ENCODE measurements around the gene ZC3H15.
"Not testable (repeated sequence)": the region's sequence is repeated elsewhere in the genome, so short reads cannot be mapped to it uniquely, and the experiment has no call there.

ZC3H15 gene

DNA sequence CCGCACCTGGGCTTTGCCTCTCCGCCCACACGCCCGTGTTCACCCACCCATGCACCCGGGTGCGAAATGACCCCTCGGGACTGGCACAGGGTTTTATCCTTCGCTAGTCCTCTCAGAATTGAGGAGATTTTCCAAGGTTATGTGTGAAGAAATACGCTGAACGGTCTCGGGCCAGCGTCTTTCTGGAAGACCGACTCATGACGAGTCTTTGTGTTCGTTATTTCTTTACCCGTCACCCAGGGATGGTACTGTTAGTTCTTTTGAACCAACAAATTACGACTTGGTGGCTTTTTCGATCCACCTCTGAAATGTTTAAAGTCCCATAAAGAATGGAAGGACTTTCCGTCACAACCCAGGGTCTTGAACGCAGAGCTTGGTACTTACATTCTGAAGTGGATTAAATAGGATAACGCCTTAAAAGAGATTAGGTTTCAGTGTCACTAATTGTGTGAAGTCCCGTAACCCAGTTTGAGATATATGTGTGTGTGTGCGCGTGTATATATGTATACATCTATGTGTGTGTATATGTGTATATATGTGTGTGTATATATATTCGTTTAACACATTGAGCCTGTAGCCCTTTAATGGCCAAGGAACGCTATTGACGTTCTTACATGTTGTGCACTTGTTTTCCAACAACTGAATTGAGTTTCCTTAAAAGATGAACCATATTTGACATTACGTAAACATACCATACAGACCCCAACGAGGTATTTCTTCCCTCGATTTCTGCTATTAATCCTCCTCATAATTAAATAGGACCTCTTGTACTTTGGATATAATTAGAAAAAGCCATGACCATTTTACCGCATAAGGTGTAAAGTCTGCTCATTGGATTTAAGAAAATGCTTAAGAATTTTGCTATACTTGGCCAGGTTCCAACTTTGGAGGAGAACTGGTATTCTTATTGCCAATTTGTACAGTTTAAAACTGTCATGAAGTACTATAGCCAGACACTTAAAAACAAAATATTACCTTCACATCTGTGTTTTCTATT, 889 bp downstream of the ZC3H15 start:
- intact Hi-C loops (cut with DNase I) = loop anchor here (10.0 kb wide), 1 partner anchor 108 kb away; the partner anchor contains the start of gene ITGAV
- DNase-seq = no peak

DNA sequence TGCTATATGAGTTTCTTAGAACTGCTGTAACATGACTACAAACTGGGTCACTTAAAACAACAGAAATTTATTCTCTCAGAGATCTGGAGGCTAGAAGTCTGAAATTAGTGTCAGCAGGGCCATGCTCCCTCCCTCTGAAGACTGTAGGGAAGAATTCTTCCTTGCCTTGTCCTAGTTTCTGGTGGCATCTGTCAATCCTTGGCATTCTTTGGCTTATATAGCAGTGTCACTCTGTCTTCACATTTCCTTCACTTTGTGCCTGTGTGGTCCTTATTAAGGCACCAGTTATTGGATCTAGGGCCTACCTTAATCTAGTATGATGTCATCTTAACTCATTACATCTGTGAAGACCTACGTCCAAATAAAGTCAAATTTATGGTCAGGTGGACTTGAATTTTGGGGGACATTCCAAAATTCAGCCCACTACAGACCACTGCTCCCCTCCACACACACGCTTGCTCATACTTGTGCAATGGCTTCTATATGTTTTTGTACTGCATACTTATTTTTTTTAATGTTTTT, 7.6 kb downstream of the ZC3H15 start:
- intact Hi-C loops (cut with DNase I) = no loop called here
- DNase-seq = no peak

DNA sequence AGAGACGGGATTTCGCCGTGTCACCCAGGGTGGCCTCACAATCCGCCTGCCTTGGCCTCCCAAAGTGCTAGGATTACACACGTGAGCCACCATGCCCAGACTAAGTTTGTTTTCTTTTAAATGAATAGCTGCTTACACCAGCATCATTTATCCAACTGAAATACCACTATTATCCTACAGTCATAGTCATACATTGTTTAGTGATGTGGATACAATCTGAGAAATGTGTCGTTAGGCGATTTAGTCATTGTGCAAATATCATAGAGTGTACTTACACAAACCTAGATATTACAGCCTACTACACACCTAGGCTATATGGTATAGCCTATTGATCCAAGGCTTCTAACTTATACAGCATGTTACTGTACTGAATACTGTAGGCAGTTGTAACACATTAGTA, 10.3 kb downstream of the ZC3H15 start:
- no peak for DNase-seq
- intact Hi-C loops (cut with DNase I) = no loop called here

DNA sequence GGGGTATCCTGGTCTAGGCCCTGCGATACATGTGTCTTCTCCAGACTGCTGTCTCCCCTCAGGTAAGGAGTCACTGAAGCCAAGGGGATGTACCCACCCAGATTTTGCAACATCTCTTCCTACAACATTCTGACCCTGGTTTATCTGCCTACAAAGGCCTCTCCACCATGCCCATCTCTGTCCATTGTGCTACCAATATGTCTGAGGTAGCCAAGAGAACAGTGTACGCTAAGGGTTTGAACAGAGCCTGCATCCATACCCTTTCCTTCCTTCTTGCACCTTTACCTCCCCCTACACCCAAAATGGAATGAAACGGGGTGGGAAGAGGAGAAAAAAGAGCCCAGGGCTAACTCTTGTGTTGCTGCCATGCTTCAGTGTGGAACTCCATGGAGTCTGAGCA, 11.9 kb downstream of the ZC3H15 start:
- no peak for DNase-seq
- intact Hi-C loops (cut with DNase I) = no loop called here

DNA sequence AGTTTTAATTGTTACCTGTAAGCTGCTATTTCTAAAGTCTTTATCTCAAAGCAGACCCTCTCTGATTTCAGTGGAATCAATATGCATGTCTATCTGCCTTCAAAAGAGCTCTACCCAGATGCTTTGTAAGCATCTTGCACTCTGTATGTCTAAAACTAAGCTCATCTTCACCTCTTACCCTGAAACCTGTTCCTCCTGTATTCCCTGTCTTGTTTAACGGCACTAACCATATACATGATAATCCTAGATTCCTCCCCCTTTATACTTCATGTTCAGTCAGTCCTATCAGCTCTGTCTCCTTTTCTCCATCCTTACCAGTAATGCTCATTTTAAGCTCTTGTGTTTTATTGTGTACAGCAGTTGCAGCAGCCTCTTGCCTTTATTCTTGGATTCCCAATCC, 12.8 kb downstream of the ZC3H15 start:
- intact Hi-C loops (cut with DNase I) = no loop called here
- no peak for DNase-seq

DNA sequence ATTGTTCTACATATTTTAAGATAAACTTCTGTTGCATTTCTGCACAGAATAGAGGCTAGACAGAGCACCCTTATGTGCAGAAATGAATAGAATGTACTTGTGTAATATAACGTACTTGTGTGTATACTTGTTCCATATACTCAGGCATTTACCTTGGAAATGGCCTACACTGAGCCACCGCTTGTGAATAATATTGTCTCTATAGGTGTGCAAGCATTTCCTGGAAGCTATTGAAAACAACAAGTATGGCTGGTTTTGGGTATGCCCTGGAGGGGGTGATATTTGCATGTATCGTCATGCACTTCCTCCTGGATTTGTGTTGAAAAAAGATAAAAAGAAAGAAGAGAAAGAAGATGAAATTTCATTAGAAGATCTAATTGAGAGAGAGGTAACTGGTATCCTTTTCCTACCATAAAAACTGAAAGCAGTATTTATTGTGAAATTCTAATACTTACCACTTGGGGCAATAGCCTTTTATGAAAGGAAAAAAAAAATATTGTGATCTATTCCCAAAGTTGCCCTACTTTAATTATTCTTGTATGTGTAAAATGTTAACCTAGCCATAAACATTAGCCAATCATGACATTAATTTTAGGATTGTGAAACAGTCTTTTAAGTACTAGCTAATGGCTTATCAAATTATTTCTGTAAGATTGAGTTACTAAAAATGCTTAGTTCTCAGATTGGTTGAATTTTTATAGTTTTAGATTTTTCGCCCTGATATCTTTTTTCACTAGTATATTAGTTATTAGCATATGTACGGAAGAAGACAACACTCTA, 18.0 kb downstream of the ZC3H15 start:
- intact Hi-C loops (cut with DNase I) = loop anchor here (1.0 kb wide), 1 partner anchor 138 kb away; no protein-coding TSS in a partner anchor
- DNase-seq = no peak

DNA sequence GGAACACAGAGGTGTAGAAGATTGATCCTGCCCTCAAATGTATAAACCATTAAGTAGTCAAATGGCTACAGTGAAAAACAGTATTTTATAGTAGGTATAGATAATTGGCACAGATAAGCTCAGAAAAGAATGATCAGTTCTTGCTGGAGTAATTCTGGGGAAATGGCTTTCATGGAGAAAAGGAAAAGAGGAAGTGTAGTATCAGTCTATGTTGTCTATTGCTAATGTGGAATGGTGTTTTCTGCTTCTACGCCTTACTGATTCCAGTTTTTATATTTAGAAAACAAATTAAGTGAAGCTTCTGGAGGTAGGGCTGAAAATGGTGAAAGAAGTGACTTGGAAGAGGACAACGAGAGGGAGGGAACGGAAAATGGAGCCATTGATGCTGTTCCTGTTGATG, 22.2 kb downstream of the ZC3H15 start:
- intact Hi-C loops (cut with DNase I) = no loop called here
- no peak for DNase-seq

DNA sequence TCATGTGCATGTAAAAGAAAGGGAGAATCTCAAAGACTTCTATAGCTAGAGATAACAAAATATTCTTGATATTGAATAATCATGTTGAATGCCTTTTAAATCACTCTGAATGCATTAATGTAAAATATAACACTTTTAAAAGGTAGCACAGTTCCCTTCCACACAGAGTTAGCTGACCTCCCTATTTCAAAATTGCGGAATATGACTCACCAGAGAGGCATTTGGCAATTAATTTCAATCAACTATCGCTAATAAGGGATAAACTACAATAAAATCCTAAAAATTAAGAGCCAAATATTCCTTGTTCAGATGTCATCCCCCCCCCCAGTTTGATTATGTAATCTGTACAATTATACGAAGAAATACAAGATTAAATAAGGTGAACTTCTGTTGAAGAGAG, 29.3 kb downstream of the ZC3H15 start:
- DNase-seq = no peak
- intact Hi-C loops (cut with DNase I) = no loop called here

DNA sequence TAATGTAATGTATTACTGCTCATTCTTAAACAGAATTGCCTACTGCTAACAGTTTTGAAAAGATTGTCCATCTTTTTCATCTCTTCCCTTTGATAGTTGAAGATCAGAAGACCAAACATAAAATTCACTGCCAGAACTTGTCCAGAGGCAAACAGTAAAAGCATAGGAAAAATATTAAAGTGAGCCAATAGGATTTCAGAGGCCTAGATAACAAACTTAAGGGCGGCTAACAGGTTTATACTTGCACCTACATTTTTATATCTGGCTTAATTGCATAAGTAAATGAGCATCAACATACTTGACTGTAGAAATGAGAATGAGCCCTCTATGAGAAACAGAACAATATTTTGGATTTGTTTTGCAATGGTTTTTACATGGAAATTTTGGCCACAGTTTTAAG, 30.3 kb downstream of the ZC3H15 start:
- intact Hi-C loops (cut with DNase I) = no loop called here
- no peak for DNase-seq

DNA sequence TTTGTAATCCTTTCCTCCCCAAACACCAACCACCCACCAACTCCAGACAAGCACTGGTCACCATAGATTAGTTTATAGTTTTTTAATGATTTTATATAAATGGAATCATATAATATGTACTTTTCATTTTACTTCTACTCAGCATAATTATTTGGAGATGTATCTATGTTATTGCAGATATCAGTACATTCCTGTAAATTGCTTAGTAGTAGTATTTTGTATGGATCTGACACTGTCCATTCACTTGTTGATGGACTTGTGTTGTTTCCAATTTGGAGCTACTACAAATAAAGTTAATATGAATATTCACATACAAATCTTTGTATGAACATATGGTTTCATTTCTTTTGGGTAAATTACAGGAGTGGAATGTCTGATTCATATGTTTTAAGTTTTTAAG, 31.0 kb downstream of the ZC3H15 start:
- intact Hi-C loops (cut with DNase I) = no loop called here
- no peak for DNase-seq

DNA sequence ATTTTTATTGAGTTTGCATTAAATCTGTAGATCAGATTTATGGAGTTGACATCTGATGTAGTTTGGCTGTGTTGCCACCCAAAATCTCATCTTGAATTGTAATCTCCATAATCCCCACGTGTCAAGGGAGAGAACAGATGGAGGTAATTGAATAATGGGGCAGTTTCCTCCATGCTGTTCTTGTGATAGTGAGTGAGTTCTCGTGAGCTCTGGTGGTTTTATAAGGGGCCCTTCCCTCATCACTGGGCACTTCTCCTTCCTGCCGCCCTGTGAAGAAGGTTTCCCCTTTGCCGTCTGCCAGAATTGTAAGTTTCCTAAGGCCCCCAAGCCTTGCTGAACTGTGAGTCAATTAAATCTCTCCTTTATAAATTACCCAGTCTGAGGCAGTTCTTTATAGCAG, 32.2 kb downstream of the ZC3H15 start:
- intact Hi-C loops (cut with DNase I) = no loop called here
- DNase-seq = no peak

DNA sequence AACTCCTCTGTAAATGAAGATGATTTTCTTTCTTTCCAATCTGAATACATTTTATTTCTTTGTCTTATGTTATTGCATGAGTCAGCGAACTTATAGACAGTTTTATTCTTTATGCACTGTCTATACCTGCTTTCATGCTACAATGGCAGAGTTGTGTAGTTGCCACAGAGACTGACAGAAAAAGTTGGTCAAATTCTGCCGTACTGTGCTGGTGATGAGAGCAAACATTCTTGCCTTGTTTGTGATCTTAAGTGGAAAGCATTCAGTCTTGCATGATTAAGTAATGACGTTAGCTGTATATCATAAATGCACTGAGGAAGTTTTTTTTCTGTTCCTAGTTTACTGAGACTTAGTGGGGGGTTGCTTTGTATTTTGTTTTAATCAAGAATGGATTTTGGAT, 32.9 kb downstream of the ZC3H15 start:
- no peak for DNase-seq
- intact Hi-C loops (cut with DNase I) = no loop called here

DNA sequence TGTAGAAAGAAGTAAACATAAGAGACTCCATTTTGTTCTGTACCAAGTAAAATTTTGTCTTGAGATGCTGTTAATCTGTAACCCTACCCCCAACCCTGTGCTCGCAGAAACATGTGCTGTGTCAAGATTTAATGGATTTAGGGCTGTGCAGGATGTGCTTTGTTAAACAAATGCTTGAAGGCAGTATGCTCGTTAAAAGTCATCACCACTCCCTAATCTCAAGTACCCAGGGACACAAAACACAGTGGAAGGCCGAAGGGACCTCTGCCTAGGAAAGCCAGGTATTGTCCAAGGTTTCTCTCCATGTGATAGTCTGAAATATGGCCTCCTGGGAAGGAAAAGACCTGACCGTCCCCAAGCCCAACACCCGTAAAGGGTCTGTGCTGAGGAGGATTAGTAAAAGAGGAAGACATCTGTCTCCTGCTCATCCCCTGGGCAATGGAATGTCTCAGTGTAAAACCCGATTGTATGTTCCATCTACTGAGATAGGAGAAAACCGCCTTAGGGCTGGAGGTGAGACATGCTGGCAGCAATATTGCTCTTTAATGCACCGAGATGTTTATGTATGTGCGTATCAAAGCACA, 35.6 kb downstream of the ZC3H15 start:
- intact Hi-C loops (cut with DNase I); DNase-seq: not testable (repeated sequence)

DNA sequence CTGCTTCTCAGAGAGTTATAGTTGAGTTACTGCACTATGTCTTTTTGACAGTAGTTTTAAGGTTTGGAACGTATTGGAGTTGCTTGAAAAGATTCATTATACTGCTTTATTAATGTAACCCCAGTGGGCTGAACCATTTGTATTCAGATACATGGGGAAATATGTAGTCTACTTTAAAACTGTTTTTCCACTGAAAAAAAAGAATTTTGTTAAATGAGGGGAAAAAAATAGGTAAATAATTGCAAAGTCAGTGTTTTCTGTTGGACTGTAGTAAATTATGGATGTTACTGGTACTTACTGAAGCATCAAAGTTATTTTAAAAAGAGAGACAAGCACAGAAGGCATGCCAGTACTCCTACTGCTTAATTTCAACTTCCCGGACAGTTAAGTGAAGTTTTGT, 36.4 kb downstream of the ZC3H15 start:
- DNase-seq = no peak
- intact Hi-C loops (cut with DNase I) = no loop called here

DNA sequence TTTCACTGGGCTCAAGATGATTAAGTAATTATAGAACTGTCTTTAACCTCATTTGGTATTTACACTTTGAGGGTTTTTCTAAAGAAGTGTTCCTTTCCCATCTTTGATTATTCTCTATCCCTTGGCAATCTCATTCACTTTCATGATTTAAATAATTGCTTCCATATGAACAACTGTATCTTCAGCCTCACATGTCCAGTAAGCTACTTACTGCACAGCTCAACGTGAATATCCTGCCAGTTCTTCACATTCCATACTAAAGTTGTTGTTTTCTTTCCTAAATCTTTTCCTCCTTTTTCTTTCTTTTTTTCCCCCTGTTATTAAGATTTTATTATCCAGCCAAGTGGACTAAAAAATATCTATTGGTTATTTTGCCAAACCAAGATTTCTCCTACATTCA, 37.7 kb downstream of the ZC3H15 start:
- intact Hi-C loops (cut with DNase I) = no loop called here
- DNase-seq = no peak

DNA sequence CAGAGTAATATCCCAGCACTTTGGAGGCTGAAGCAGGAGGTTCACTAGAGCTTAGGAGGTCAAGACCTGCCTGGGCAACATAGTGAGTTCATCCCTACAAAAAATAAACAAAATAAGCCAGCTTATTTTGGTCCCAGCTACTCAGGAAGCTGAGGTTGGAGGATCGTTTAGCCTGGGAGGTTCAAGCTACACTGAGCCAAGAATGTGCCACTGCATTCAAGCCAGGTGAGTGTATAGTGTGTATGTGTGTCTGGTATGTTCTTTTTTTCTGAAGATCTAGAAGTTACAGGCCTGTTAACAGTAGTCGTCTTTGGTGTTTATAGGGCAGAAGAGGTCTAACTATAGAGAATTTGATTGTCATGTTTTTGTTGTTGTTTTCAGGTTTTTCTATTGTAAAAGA, 40.2 kb downstream of the ZC3H15 start:
- intact Hi-C loops (cut with DNase I) = no loop called here
- no peak for DNase-seq

DNA sequence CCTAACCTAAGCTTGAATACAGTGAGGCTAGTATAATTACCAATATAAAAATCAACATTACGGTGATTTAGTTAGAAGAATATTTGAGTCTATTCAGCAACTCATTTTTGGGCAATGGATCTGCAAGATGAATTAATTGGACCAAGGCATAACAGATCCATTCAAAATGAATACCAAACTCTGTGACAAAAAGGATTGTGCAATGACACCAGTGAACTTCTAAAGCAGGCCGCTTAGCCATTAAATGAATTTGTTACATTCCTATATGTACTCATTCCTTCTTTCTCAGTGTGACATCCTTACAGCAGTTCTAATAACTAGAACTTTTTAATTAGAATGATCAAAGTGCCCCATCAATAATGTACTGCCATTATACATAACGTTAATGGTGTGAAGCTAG, 44.3 kb downstream of the ZC3H15 start:
- intact Hi-C loops (cut with DNase I) = no loop called here
- no peak for DNase-seq

DNA sequence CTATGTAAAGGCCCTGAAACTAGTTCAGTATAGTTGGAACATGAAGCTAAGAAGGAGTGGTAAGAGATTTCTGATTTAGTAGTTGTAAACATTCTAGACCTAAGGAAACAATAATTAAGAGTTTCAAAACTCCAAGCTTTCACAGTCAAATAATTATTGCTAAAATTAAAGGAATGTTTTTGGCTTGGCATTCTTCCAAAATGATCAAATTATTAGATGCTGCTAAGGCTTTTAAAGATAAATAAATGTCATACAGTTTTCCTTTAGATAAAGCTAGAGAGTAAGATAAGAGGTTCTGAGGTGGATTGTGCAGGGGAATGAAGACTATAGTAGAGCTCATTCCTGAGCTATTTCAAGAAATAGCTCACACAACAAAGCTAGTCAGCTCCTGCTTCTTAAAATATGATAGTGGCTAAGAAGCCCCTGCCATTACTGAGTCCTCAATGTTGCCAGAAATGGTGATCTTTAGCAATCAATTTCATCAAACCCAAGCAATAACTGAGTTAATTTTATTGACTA, 45.3 kb downstream of the ZC3H15 start:
- intact Hi-C loops (cut with DNase I) = no loop called here
- DNase-seq = no peak

DNA sequence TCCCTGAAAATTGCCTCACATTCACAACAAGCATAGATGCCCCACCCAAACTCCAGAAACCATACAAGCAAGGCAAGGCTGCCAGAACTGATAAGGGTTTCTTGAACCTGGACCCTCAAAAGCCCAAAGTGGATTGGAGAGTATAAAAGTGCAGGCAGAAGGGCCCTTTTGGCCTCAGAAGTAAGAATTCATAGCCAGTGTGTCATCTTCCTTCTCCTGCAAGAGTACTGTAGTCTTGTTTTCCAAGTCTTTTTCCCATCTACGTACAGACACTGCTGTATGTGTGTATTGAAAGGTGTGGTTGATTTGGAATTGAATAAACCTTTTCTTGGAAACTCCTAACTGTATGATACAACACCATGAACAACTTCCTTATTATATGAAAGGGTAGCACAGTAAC, 46.8 kb downstream of the ZC3H15 start:
- no peak for DNase-seq
- intact Hi-C loops (cut with DNase I) = no loop called here

DNA sequence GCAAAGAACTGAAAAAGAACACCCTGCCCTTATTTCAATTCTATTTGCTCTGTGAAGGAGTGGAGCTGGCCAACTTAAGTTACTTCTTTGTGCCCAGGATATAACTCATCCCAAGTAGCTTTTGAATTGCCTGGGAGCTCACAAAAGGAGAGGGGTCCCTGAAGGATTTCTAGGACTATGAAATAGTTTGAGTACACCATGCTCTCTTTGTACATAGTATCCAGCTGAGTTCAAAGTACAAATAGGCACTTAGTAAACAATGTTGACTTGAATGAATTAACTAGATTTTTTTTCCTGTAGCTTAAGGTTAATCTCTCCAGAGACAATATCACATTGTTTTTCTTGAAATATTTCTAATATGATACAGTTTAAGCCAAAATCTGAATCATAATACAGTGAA, 47.7 kb downstream of the ZC3H15 start:
- intact Hi-C loops (cut with DNase I) = no loop called here
- no peak for DNase-seq

DNA sequence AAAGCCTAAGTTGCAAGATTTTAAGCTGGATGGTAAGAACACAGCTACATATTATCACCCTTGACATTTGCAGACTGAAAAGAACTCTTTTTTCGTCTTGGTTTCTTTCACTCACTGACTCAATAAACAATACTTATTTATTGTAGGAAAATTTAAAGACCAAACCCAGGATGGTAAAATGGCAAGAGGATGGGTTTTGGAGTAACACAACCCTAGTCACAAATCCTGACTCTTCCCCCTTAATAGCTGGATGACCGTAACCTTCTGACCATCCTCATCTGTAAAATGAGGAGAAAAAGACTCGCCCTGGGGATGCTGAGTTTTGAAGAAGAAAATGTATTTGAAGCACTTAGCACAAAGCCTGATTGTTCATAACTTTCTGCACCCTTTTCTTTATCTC, 48.3 kb downstream of the ZC3H15 start:
- DNase-seq = no peak
- intact Hi-C loops (cut with DNase I) = no loop called here

Measured in posterior cingulate gyrus (tissue), 11 donors.